ENCODE results near the gene FURIN. TPM values are rescaled to one million over a fixed set of nuclear protein-coding genes. Genes with fewer than 3 reads are reported as not detected.

Gene FURIN
- total and polyA plus RNA-seq, 9 of the 15 experiments (the other 6 are each of a cell fraction or from before 2014, with no cell fraction given) = 0.92 to 99.9 (median 34.8) TPM

GRCh38 chr15:90883526-90883975 lies 15.2 kb downstream of the FURIN start (continued):
- TF ChIP-seq, protein P1, sequence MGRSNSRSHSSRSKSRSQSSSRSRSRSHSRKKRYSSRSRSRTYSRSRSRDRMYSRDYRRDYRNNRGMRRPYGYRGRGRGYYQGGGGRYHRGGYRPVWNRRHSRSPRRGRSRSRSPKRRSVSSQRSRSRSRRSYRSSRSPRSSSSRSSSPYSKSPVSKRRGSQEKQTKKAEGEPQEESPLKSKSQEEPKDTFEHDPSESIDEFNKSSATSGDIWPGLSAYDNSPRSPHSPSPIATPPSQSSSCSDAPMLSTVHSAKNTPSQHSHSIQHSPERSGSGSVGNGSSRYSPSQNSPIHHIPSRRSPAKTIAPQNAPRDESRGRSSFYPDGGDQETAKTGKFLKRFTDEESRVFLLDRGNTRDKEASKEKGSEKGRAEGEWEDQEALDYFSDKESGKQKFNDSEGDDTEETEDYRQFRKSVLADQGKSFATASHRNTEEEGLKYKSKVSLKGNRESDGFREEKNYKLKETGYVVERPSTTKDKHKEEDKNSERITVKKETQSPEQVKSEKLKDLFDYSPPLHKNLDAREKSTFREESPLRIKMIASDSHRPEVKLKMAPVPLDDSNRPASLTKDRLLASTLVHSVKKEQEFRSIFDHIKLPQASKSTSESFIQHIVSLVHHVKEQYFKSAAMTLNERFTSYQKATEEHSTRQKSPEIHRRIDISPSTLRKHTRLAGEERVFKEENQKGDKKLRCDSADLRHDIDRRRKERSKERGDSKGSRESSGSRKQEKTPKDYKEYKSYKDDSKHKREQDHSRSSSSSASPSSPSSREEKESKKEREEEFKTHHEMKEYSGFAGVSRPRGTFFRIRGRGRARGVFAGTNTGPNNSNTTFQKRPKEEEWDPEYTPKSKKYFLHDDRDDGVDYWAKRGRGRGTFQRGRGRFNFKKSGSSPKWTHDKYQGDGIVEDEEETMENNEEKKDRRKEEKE (IDR thresholded peaks at IDR 0.05; ENCODE audit: borderline replicate concordance in 1 of 2, control insufficient read depth in 1 of 2, low read depth in 2 of 2, low read length in 1 of 2) = no peak
- TF ChIP-seq HDGF (IDR thresholded peaks at IDR 0.05) (no peak), MED1 (CRISPR knock-in tag; IDR thresholded peaks at IDR 0.05; ENCODE audit: borderline replicate concordance) (no peak)

DNA sequence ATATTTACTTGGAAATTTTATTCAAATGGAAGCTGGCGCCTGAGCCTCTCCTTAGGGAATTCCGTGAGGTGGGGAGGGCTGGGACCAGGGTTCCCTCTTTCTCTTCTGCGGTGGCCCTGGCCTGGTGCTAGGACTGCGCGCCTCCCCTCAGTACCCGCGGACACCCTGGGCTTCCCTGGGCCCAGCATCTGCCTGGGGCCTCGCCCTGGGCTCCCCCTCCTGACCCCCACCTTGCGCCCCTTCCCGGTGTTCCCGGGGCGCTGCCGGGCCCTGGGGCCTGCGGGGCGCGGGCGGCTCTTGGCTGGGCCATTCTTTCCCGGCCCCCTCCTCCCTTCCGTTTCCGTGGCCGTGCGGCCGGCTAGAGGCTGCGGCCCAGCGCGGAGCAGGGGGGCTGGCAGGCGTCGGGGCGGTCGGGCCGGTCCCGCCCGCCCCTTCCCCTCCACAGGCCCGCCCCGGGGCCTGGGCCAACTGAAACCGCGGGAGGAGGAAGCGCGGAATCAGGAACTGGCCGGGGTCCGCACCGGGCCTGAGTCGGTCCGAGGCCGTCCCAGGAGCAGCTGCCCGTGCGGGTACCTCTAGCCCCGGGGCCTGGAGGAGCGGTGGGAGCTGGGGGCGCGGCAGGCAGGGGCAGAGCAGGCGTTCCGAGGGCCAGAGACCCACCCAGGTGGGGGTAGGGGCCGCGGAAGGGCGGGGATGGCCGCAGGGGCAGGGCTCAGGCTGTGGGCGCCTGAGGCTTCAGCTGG lies 15.8 kb downstream of the FURIN start, which contains the start of gene FES:
TSS of gene FES (plus strand) at position 529 of the 743 bp plus-strand sequence. CDS start 542 bp downstream, outside the sequence.
- WGBS (ENCODE audit: insufficient coverage, low coverage, missing lambda C conversion rate) = 86% methylated on average over 4 of the region's 58 CpGs
- Histone ChIP-seq H3K4me2 (ENCODE audit: insufficient read depth, low read length) (no peak within 1 kb of the TSS), H3K36me3 (ENCODE audit: control insufficient read depth, insufficient read depth, low read length) (peaks cover 44% of the 10 kb centered on the region; the same call in 2 of the 3 replicates), H3K9ac (ENCODE audit: insufficient read depth in 1 of 2, low read depth in 2 of 2, low read length in 2 of 2) (peak within 1 kb of the TSS in 1 of 2 experiments; percentile 64; a peak in 2 of 4 replicates), H3K9me1 (ENCODE audit: control insufficient read depth, insufficient read depth, low read length) (peaks cover 3% of the 10 kb centered on the region), H3K4me3 (no peak within 1 kb of the TSS), H3K4me1 (replicated peaks in 1 of 2; ENCODE audit: control insufficient read depth in 2 of 2, insufficient read depth in 2 of 2, low read length in 2 of 2) (peaks cover 10 to 65% of the 10 kb centered on the region in 2 experiments; a peak in 4 of 5 replicates), H3K9me3 (replicated peaks; ENCODE audit: control insufficient read depth, insufficient read depth, low read depth, low read length) (no peaks in the 10 kb centered on the region), H3K27me3 (ENCODE audit: control insufficient read depth in 2 of 2, insufficient read depth in 2 of 2, low read length in 2 of 2) (no peaks in the 10 kb centered on the region), H3K27ac (ENCODE audit: extremely low read depth, low read depth, low read length) (no peak within 1 kb of the TSS), H3K79me2 (ENCODE audit: control insufficient read depth, insufficient read depth, low read length) (no peaks in the 10 kb centered on the region), H4K20me1 (replicated peaks; ENCODE audit: control insufficient read depth, insufficient read depth, low read length) (peaks cover 6% of the 10 kb centered on the region; the same call in 1 of the 2 replicates), H2AFZ (ENCODE audit: low read depth, low read length) (peak within 1 kb of the TSS; percentile 61; the same call in 1 of the 2 replicates)
- intact Hi-C loops (cut with micrococcal nuclease) (loop anchor here (10.0 kb wide), 1 partner anchor 559 kb away; no protein-coding TSS in a partner anchor), in situ Hi-C loops (cut with MboI) (loop anchor here (10.0 kb wide), 1 partner anchor 569 kb away; no protein-coding TSS in a partner anchor)
- no peak for ATAC-seq
- DNase-seq (ENCODE audit: extremely low read depth in 1 of 4, low spot score in 3 of 4) = no peak
- ChIA-PET CTCF (ENCODE audit: low intra/inter-chr PET ratio) (interaction anchor here (1.0 kb wide), 1 partner anchor 78 kb away, joined by 3 read pairs; no protein-coding TSS in a partner anchor), POLR2A (interaction anchor here (0.6 to 2.6 kb wide), 5 partner anchors 11 to 167 kb away, joined by 3 to 11 read pairs (median 4); partner anchors contain the start of gene BLM)
- FAIRE-seq = no peak
- BruUV-seq (replicated peaks) = no TSS peak
- TF ChIP-seq RHOXF2B (CRISPR knock-in tag; conservative IDR thresholded peaks at IDR 0.05) (no peak), CSDE1 (IDR thresholded peaks at IDR 0.05) (no peak), RBM22 (IDR thresholded peaks at IDR 0.05; ENCODE audit: low read depth, low read length, poor library complexity, severe bottlenecking) (peak; percentile 78), TEAD2 (tag; IDR thresholded peaks at IDR 0.05) (no peak), ZNF174 (CRISPR knock-in tag; IDR thresholded peaks at IDR 0.05) (no peak), MTA3 (IDR thresholded peaks at IDR 0.05; ENCODE audit: borderline replicate concordance) (no peak), TOE1 (IDR thresholded peaks at IDR 0.05; ENCODE audit: borderline replicate concordance) (no peak), TOE1 (CRISPR knock-in tag; IDR thresholded peaks at IDR 0.05; ENCODE audit: borderline replicate concordance, low read depth) (no peak), RBFOX2 (IDR thresholded peaks at IDR 0.05; ENCODE audit: low read depth, low read length) (peak; percentile 58), ZBTB34 (CRISPR knock-in tag; IDR thresholded peaks at IDR 0.05) (no peak), ZFX (CRISPR knock-in tag; IDR thresholded peaks at IDR 0.05) (peak; percentile 12), POLR2G (IDR thresholded peaks at IDR 0.05; ENCODE audit: low read depth, low read length) (peak; percentile 80)

All from K562 (cell line).